ENCODE results near the gene COX5A. TPM values are rescaled to one million over a fixed set of nuclear protein-coding genes. Genes with fewer than 3 reads are reported as not detected.
A peak's percentile ranks its signal among the peaks of the same experiment; 100 is the strongest.

Gene COX5A
- total RNA-seq, 2 donors from 2014 or later: 45.2 to 66.3 TPM

GRCh38 chr15:74959586-74959939, 21.7 kb upstream of the COX5A start:
- TF ChIP-seq CTCF (IDR thresholded peaks at IDR 0.05): no peak
- no peak for DNase-seq (ENCODE audit: low spot score)
- peak overlapping the region; percentile 74 for H3K4me3 ChIP-seq
- H3K36me3 ChIP-seq: no peaks in the 10 kb centered on the region
- peak overlapping the region in 1 of 2 donors; percentile 87 for H3K27ac ChIP-seq
- no peak for ATAC-seq (ENCODE audit: insufficient number of reproducible peaks, low FRiP score, low read depth)
- no peaks in the 10 kb centered on the region for H3K9me3 ChIP-seq
- peaks cover 16 to 43% of the 10 kb centered on the region in 2 donors for H3K4me1 ChIP-seq (ENCODE audit: control insufficient read depth in 1 of 2, low read depth in 2 of 2)
- H3K27me3 ChIP-seq (replicated peaks; ENCODE audit: insufficient read depth): no peaks in the 10 kb centered on the region

DNA sequence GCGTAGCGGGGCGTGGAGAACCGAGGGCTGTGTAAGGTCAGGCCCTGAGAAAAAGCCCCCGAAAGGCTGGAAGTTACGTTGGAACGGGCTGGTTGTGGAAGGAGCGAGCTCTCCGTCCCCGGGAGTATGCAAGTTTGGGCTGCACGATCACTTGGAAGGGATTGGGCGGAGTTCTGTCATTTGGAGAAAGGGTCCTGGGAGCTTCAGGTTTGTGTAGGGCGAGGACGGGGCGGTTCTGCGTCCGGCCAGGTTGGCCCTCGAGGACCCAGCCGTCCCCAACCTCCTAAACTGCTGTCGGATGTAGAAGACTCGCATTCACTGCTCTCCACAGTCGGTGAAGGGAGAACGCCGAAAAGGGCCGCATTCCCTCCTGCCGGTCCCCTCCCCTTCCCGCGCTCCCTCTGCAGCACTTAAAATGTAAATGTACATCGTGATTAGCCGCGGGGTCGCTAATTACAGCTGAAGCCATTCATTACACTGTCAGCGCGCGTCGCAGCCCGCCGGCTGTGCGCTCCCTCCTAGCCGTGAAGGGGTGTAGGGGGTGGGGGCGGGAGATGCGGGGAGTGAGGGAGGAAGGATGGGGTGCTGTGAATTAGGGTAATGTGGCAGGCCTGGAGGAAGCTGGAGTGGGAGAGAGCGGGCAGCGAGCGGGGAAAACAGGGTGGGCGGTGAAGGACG, 21.2 kb upstream of the COX5A start:
- no peak for TF ChIP-seq CTCF (IDR thresholded peaks at IDR 0.05)
- Histone ChIP-seq H3K4me1 (ENCODE audit: control insufficient read depth in 1 of 2, low read depth in 2 of 2) (peaks cover 16 to 48% of the 10 kb centered on the region in 2 donors), H3K4me3 (peak overlapping the region; percentile 74), H3K27me3 (replicated peaks; ENCODE audit: insufficient read depth) (no peaks in the 10 kb centered on the region), H3K27ac (peak overlapping the region; percentile 25 to 87), H3K9me3 (no peaks in the 10 kb centered on the region), H3K36me3 (no peaks in the 10 kb centered on the region)
- no peak for ATAC-seq (ENCODE audit: insufficient number of reproducible peaks, low FRiP score, low read depth)
- no peak for DNase-seq (ENCODE audit: low spot score)

- peak overlapping the region; percentile 38 to 87 for H3K27ac ChIP-seq
- TF ChIP-seq CTCF (IDR thresholded peaks at IDR 0.05): peak; percentile 57
- peaks cover 16 to 50% of the 10 kb centered on the region in 2 donors for H3K4me1 ChIP-seq (ENCODE audit: control insufficient read depth in 1 of 2, low read depth in 2 of 2)
- H3K4me3 ChIP-seq: peak overlapping the region; percentile 74
- DNase-seq (ENCODE audit: low spot score) (peak; percentile 32), ATAC-seq (ENCODE audit: insufficient number of reproducible peaks, low FRiP score, low read depth) (no peak)
- no peaks in the 10 kb centered on the region for H3K27me3 ChIP-seq (replicated peaks; ENCODE audit: insufficient read depth)
- no peaks in the 10 kb centered on the region for H3K9me3 ChIP-seq
- no peaks in the 10 kb centered on the region for H3K36me3 ChIP-seq
Measured at GRCh38 chr15:74958320-74958907, 20.5 kb upstream of the COX5A start.

- Histone ChIP-seq H3K4me1 (ENCODE audit: control insufficient read depth in 1 of 2, low read depth in 2 of 2) (peaks cover 16 to 50% of the 10 kb centered on the region in 2 donors), H3K4me3 (peak overlapping the region; percentile 74), H3K9me3 (no peaks in the 10 kb centered on the region), H3K27ac (peak overlapping the region; percentile 87 to 89), H3K36me3 (no peaks in the 10 kb centered on the region), H3K27me3 (replicated peaks; ENCODE audit: insufficient read depth) (no peaks in the 10 kb centered on the region)
- DNase-seq (ENCODE audit: low spot score) (no peak), ATAC-seq (ENCODE audit: insufficient number of reproducible peaks, low FRiP score, low read depth) (peak; percentile 14)
- no peak for TF ChIP-seq CTCF (IDR thresholded peaks at IDR 0.05)
Measured at GRCh38 chr15:74957476-74958035, 19.7 kb upstream of the COX5A start.

- Histone ChIP-seq H3K9me3 (no peaks in the 10 kb centered on the region), H3K36me3 (no peaks in the 10 kb centered on the region), H3K27me3 (replicated peaks; ENCODE audit: insufficient read depth) (no peaks in the 10 kb centered on the region), H3K4me3 (peak within 1 kb of the TSS; percentile 74), H3K27ac (peak within 1 kb of the TSS; percentile 87 to 89), H3K4me1 (ENCODE audit: control insufficient read depth in 1 of 2, low read depth in 2 of 2) (peaks cover 16 to 50% of the 10 kb centered on the region in 2 donors)
- ATAC-seq (ENCODE audit: insufficient number of reproducible peaks, low FRiP score, low read depth) (peak; percentile 62), DNase-seq (ENCODE audit: low spot score) (peak; percentile 25)
- TF ChIP-seq CTCF (IDR thresholded peaks at IDR 0.05): no peak
Measured at GRCh38 chr15:74956648-74957475, 19.0 kb upstream of the COX5A start, which contains the start of gene RPP25. Gene RPP25, minus strand, starts transcription at chr15:74956772. Its CDS starts 189 bp downstream, at chr15:74956583.

Data from thoracic aorta (tissue), 2 donors.